ENCODE data around the gene NAT14. TPM values are rescaled to one million over a fixed set of nuclear protein-coding genes. Genes with fewer than 3 reads are reported as not detected.

NAT14 gene
- total RNA-seq, 4 donors from 2014 or later: 5.1 to 28.3 (median 12.2) TPM

- intact Hi-C loops (cut with DNase I): loop anchor here (2.0 to 10.0 kb wide), 2 partner anchors 40 to 198 kb away; no protein-coding TSS in a partner anchor
- TF ChIP-seq, protein P1, sequence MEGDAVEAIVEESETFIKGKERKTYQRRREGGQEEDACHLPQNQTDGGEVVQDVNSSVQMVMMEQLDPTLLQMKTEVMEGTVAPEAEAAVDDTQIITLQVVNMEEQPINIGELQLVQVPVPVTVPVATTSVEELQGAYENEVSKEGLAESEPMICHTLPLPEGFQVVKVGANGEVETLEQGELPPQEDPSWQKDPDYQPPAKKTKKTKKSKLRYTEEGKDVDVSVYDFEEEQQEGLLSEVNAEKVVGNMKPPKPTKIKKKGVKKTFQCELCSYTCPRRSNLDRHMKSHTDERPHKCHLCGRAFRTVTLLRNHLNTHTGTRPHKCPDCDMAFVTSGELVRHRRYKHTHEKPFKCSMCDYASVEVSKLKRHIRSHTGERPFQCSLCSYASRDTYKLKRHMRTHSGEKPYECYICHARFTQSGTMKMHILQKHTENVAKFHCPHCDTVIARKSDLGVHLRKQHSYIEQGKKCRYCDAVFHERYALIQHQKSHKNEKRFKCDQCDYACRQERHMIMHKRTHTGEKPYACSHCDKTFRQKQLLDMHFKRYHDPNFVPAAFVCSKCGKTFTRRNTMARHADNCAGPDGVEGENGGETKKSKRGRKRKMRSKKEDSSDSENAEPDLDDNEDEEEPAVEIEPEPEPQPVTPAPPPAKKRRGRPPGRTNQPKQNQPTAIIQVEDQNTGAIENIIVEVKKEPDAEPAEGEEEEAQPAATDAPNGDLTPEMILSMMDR (IDR thresholded peaks at IDR 0.05): no peak
- TF ChIP-seq POLR2A (IDR thresholded peaks at IDR 0.05): no peak
- Histone ChIP-seq H3K4me1 (no peaks in the 10 kb centered on the region), H3K27ac (no peak overlapping the region), H3K36me3 (no peaks in the 10 kb centered on the region), H3K4me3 (replicated peaks in 1 of 3) (no peak overlapping the region), H3K27me3 (no peaks in the 10 kb centered on the region), H3K9me3 (no peaks in the 10 kb centered on the region)
- 93 to 96% methylated on average over 9 of the region's 9 CpGs for WGBS, 2 donors
- no peak for DNase-seq
Measured at GRCh38 chr19:55502197-55502952, 17.4 kb downstream of the NAT14 start.

DNA sequence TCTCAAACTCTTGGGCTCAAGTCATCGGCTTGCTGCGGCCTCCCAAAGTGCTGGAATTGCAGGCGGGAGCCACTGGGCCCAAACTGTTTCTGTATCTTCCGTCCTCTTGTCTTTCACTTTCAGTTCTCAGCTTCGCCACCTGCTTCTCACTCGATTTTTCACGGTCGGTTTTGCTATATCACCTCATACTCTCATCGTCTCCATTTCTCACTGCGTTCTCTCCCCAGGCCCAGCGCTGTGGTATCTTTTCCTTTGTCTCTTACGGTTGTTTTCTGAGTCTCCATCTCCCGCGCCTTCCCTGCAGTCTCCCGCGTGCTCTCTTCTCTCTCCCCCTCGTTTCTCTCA lies 18.1 kb downstream of the NAT14 start:
- WGBS, 2 donors: 85 to 89% methylated on average over 17 of the region's 17 CpGs
- intact Hi-C loops (cut with DNase I): loop anchor here (2.0 to 10.0 kb wide), 2 partner anchors 40 to 198 kb away; no protein-coding TSS in a partner anchor
- H3K36me3 ChIP-seq: no peaks in the 10 kb centered on the region
- no peak overlapping the region for H3K27ac ChIP-seq
- no peaks in the 10 kb centered on the region for H3K27me3 ChIP-seq
- no peaks in the 10 kb centered on the region for H3K4me1 ChIP-seq
- H3K4me3 ChIP-seq (replicated peaks in 1 of 3): no peak overlapping the region
- DNase-seq: no peak
- no peaks in the 10 kb centered on the region for H3K9me3 ChIP-seq
- no peak for TF ChIP-seq POLR2A (IDR thresholded peaks at IDR 0.05)
- TF ChIP-seq, protein P1 (IDR thresholded peaks at IDR 0.05): no peak

DNA sequence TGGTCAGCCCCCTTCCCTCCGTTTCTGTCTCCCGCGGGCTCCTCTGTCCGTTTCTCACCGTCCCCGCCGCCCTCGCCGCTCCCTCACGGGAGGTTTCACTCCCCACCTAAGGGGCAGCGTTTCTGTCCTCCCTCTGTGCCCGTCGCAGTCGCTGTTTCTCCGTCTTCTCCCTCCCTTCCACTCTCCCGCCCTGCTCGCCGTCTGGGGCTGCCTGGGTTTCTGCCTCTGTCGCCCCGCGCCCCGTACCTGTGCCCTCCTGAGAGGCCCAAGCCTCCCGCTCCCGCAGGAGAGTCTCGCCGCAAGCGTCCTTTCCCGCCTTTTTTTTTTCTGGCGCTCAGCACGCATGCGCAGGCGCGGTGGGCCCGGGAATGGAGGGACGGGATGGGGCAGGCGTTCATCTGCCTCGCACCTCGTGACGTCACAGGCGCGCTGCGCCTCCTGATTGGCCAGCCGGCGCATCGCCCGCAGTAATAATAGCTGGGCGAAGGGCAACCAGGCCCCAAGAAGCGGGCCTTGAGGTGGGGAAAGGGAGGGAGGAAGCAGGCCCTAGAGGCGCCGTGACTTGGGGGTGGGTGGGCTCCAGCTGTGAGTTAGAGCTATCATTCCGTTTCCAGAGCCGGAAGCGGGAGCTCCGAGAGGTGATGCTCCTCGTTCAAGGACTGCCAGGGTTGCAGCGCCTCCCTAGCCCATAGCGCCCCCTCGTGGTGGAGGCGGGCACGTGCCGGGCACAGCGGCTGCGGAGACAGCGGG lies 18.7 kb downstream of the NAT14 start:
- no peaks in the 10 kb centered on the region for H3K9me3 ChIP-seq
- DNase-seq: peak; percentile 93
- no peak overlapping the region for H3K27ac ChIP-seq
- 14 to 18% methylated on average over 52 to 57 of the region's 64 CpGs for WGBS, 2 donors
- intact Hi-C loops (cut with DNase I): loop anchor here (2.0 to 10.0 kb wide), 3 partner anchors 41 to 361 kb away; no protein-coding TSS in a partner anchor
- no peaks in the 10 kb centered on the region for H3K4me1 ChIP-seq
- H3K27me3 ChIP-seq: no peaks in the 10 kb centered on the region
- no peaks in the 10 kb centered on the region for H3K36me3 ChIP-seq
- peak overlapping the region in 1 of 3 donors; percentile 21 for H3K4me3 ChIP-seq (replicated peaks in 1 of 3)
- TF ChIP-seq POLR2A (IDR thresholded peaks at IDR 0.05): no peak
- TF ChIP-seq, protein P1 (IDR thresholded peaks at IDR 0.05): peak; percentile 95 to 99 (median 98)

- Histone ChIP-seq H3K4me1 (no peaks in the 10 kb centered on the region), H3K27ac (no peak overlapping the region), H3K9me3 (no peaks in the 10 kb centered on the region), H3K27me3 (no peaks in the 10 kb centered on the region), H3K36me3 (no peaks in the 10 kb centered on the region), H3K4me3 (replicated peaks in 1 of 3) (peak overlapping the region in 1 of 3 donors; percentile 21)
- WGBS, 2 donors: 32 to 36% methylated on average over 13 of the region's 13 CpGs
- intact Hi-C loops (cut with DNase I): loop anchor here (2.0 to 10.0 kb wide), 2 partner anchors 199 to 361 kb away; no protein-coding TSS in a partner anchor
- no peak for DNase-seq
- no peak for TF ChIP-seq POLR2A (IDR thresholded peaks at IDR 0.05)
- TF ChIP-seq, protein P1 (IDR thresholded peaks at IDR 0.05): no peak
Measured at GRCh38 chr19:55504252-55504603, 19.2 kb downstream of the NAT14 start.

GRCh38 chr19:55504981-55505380 lies 20.0 kb downstream of the NAT14 start:
- Histone ChIP-seq H3K36me3 (no peaks in the 10 kb centered on the region), H3K9me3 (no peaks in the 10 kb centered on the region), H3K4me3 (replicated peaks in 1 of 3) (no peak overlapping the region), H3K4me1 (no peaks in the 10 kb centered on the region), H3K27ac (no peak overlapping the region), H3K27me3 (no peaks in the 10 kb centered on the region)
- no peak for DNase-seq
- TF ChIP-seq, protein P1 (IDR thresholded peaks at IDR 0.05): no peak
- no peak for TF ChIP-seq POLR2A (IDR thresholded peaks at IDR 0.05)
- 85% methylated on average over 11 of the region's 11 CpGs for WGBS, 2 donors
- intact Hi-C loops (cut with DNase I): loop anchor here (2.0 to 10.0 kb wide), 2 partner anchors 200 to 362 kb away; no protein-coding TSS in a partner anchor
